Natural killer cell (primary cell): ENCODE data around the gene SLC17A3. TPM values are rescaled to one million over a fixed set of nuclear protein-coding genes. Genes with fewer than 3 reads are reported as not detected.

Experiments used
- ATAC-seq, 3 donors: fragments of 150-1000 bp in 2 of 3; fragments of 200-7000 bp in 1 of 3; cut with Tn5 transposase; 1 replicate in 1 of 3; 2 replicates in 2 of 3; pipeline ENCODE4 v1.10.0; 2021; ENCODE audit warnings: mild to moderate bottlenecking in 2 of 3, moderate library complexity in 2 of 3
- DNase-seq, 2 donors: peaks; one replicate each; pipeline versions ENCODE4 v3.0.0 to v3.0.0-alpha.2; 2013 to 2021; ENCODE audit warnings: mixed read lengths in 1 of 2
- H3K27ac ChIP-seq: one replicate; pipeline ENCODE4 v1.5.1; 2013; ENCODE audit warnings: mild to moderate bottlenecking, low read length
- H3K27me3 ChIP-seq: one replicate; pipeline ENCODE4 v1.6.1; 2013; ENCODE audit warnings: low read length; ENCODE audit not compliant: control insufficient read depth, insufficient read depth
- H3K36me3 ChIP-seq: one replicate; pipeline ENCODE4 v1.6.1; 2013; ENCODE audit warnings: low read length; ENCODE audit not compliant: control insufficient read depth, insufficient read depth
- H3K4me1 ChIP-seq: one replicate; pipeline ENCODE4 v1.6.1; 2013; ENCODE audit warnings: low read length; ENCODE audit not compliant: control insufficient read depth, insufficient read depth
- H3K4me3 ChIP-seq: one replicate; pipeline ENCODE4 v1.5.1; 2013; ENCODE audit warnings: low read length
- H3K9me3 ChIP-seq: one replicate; pipeline ENCODE4 v1.6.1; 2013; ENCODE audit warnings: low read length; ENCODE audit not compliant: control insufficient read depth, insufficient read depth
- H3K27ac Mint-ChIP-seq, 2 donors: one replicate each; pipeline ENCODE4 v1.8.0; 2022; ENCODE audit warnings: mild to moderate bottlenecking in 2 of 2, mixed read lengths in 2 of 2, moderate library complexity in 1 of 2
- H3K27me3 Mint-ChIP-seq, 2 donors: one replicate each; pipeline ENCODE4 v1.8.0; 2022; ENCODE audit warnings: low read depth in 2 of 2, mixed read lengths in 2 of 2
- H3K36me3 Mint-ChIP-seq: one replicate; pipeline ENCODE4 v1.8.0; 2022; ENCODE audit warnings: mixed read lengths
- H3K4me1 Mint-ChIP-seq, 2 donors: one replicate each; pipeline ENCODE4 v1.8.0; 2022; ENCODE audit warnings: mixed read lengths in 2 of 2
- H3K4me3 Mint-ChIP-seq: one replicate; pipeline ENCODE4 v1.8.0; 2022; ENCODE audit warnings: mild to moderate bottlenecking, moderate library complexity, mixed read lengths
- H3K9me3 Mint-ChIP-seq, 2 donors: one replicate each; pipeline ENCODE4 v1.8.0; 2022; ENCODE audit warnings: mixed read lengths in 2 of 2
- CTCF ChIP-seq: fragments of 200-600 bp; IDR thresholded peaks from one replicate; pipeline ENCODE4 v1.8.0; 2022; ENCODE audit warnings: antibody characterized with exemption
- WGBS: methylation state at CpG from one replicate; pipeline ENCODE4 v1.1.7; 2013; ENCODE audit warnings: missing lambda C conversion rate; ENCODE audit not compliant: insufficient coverage; 5-methylcytosine and 5-hydroxymethylcytosine counted together
- intact Hi-C: fragments of 100-400 bp; cut with micrococcal nuclease; formaldehyde crosslinking; loops from one replicate; pipeline ENCODE4 v1.14.2; 2022
- total RNA-seq, 4 donors: library from RNA; stranded (reverse); fragments of 120-200 nt in 1 of 4; gene quantifications; one replicate each; pipeline versions ENCODE4 v1.2.3 to v1.2.4, GENCODE V29; 2013 to 2022

Gene SLC17A3
- total RNA-seq, 3 donors from 2014 or later (not counting 1 experiment from before 2014, with no cell fraction given) = 1.5 to 2.4 (median 1.6) TPM

GRCh38 chr6:25878721-25879322, 4.8 kb upstream of the SLC17A3 start:
- no peak for TF ChIP-seq CTCF
- Mint-ChIP-seq H3K36me3 (no peaks in the 10 kb centered on the region), H3K4me1 (peaks cover 22 to 24% of the 10 kb centered on the region in 2 donors), H3K27me3 (peaks cover 0 to 3% of the 10 kb centered on the region in 2 donors), H3K4me3 (no peak overlapping the region), H3K27ac (no peak overlapping the region), H3K9me3 (no peaks in the 10 kb centered on the region)
- H3K9me3 ChIP-seq = no peaks in the 10 kb centered on the region
- H3K36me3 ChIP-seq = no peaks in the 10 kb centered on the region
- H3K27ac ChIP-seq = no peak overlapping the region
- H3K4me1 ChIP-seq = no peaks in the 10 kb centered on the region
- H3K4me3 ChIP-seq = no peak overlapping the region
- DNase-seq = no peak
- 94% methylated on average over 1 of the region's 2 CpGs for WGBS
- no peak for ATAC-seq
- no peaks in the 10 kb centered on the region for H3K27me3 ChIP-seq
- intact Hi-C loops = no loop called here

- peaks cover 6% of the 10 kb centered on the region for H3K4me1 ChIP-seq
- Mint-ChIP-seq H3K27ac (no peak overlapping the region), H3K4me1 (peaks cover 21 to 22% of the 10 kb centered on the region in 2 donors), H3K9me3 (no peaks in the 10 kb centered on the region), H3K4me3 (no peak overlapping the region), H3K27me3 (peaks cover 0 to 3% of the 10 kb centered on the region in 2 donors), H3K36me3 (no peaks in the 10 kb centered on the region)
- peak in 1 of 3 donors; percentile 18 for ATAC-seq
- no peaks in the 10 kb centered on the region for H3K9me3 ChIP-seq
- no peak overlapping the region for H3K27ac ChIP-seq
- no peak overlapping the region for H3K4me3 ChIP-seq
- no peaks in the 10 kb centered on the region for H3K27me3 ChIP-seq
- TF ChIP-seq CTCF = no peak
- intact Hi-C loops = no loop called here
- DNase-seq = no peak
- WGBS = 98% methylated on average over 3 of the region's 3 CpGs
- no peaks in the 10 kb centered on the region for H3K36me3 ChIP-seq
These were observed 2.0 kb upstream of the SLC17A3 start for GRCh38 chr6:25875926-25876602.

- Mint-ChIP-seq H3K27me3 (peaks cover 0 to 3% of the 10 kb centered on the region in 2 donors), H3K4me3 (no peak overlapping the region), H3K9me3 (no peaks in the 10 kb centered on the region), H3K4me1 (peaks cover 21 to 22% of the 10 kb centered on the region in 2 donors), H3K27ac (peak overlapping the region in 1 of 2 donors; percentile 76), H3K36me3 (no peaks in the 10 kb centered on the region)
- Histone ChIP-seq H3K9me3 (no peaks in the 10 kb centered on the region), H3K27ac (no peak overlapping the region), H3K4me3 (no peak overlapping the region), H3K27me3 (no peaks in the 10 kb centered on the region), H3K4me1 (peaks cover 6% of the 10 kb centered on the region), H3K36me3 (no peaks in the 10 kb centered on the region)
- WGBS = 92% methylated on average over 2 of the region's 3 CpGs
- TF ChIP-seq CTCF = no peak
- no peak for DNase-seq
- no peak for ATAC-seq
- intact Hi-C loops = no loop called here
These were observed 1.5 kb upstream of the SLC17A3 start for GRCh38 chr6:25875563-25875905.
